Tibial artery (tissue), 4 donors: ENCODE measurements around the gene CCDC40.

Source experiments
- DNase-seq, 2 donors: peaks; one replicate each; pipeline ENCODE4 v3.0.0-alpha.2; 2019
- H3K27ac ChIP-seq, 2 donors: fragments of 200-600 bp; sonication (generic) in 1 of 2; 1 replicate in 1 of 2; 2 replicates in 1 of 2; pipeline ENCODE4 v1.5.1; 2018 to 2019; ENCODE audit warnings: mild to moderate bottlenecking in 1 of 2
- H3K27me3 ChIP-seq, 2 donors: fragments of 200-600 bp; sonication (generic) in 1 of 2; one replicate each; pipeline versions ENCODE4 v1.5.1 to v1.6.0; 2016 to 2019
- H3K36me3 ChIP-seq, 3 donors: fragments of 200-600 bp; sonication (generic) in 2 of 3; one replicate each; pipeline ENCODE4 v1.5.1; 2016 to 2019; ENCODE audit warnings: mild to moderate bottlenecking in 2 of 3
- H3K4me1 ChIP-seq, 4 donors: fragments of 200-600 bp; sonication (generic) in 2 of 4; 1 replicate in 3 of 4; 2 replicates in 1 of 4; pipeline ENCODE4 v1.5.1; 2016 to 2019
- H3K4me3 ChIP-seq, 2 donors: fragments of 200-600 bp; sonication (generic) in 1 of 2; 1 replicate in 1 of 2; 2 replicates in 1 of 2; pipeline ENCODE4 v1.5.1; 2018 to 2019; ENCODE audit warnings: mild to moderate bottlenecking in 2 of 2
- H3K9me3 ChIP-seq, 3 donors: fragments of 200-600 bp; sonication (generic) in 1 of 3; one replicate each; pipeline ENCODE4 v1.5.1; 2016 to 2019
- intact Hi-C: fragments of 100-400 bp; cut with DNase I; formaldehyde crosslinking; loops from one replicate; pipeline ENCODE4 v1.15.0; 2023; ENCODE audit warnings: low total_unique reads
- TF ChIP-seq, protein P1 (sequence below), 2 experiments: fragments of 200-600 bp in 1 of 2; fragments of 450-650 bp in 1 of 2; IDR thresholded peaks; one replicate each; pipeline ENCODE4 v1.5.1; 2017 to 2019; ENCODE audit warnings: antibody characterized with exemption in 2 of 2, mild to moderate bottlenecking in 1 of 2, moderate library complexity in 1 of 2

The CCDC40 gene

DNA sequence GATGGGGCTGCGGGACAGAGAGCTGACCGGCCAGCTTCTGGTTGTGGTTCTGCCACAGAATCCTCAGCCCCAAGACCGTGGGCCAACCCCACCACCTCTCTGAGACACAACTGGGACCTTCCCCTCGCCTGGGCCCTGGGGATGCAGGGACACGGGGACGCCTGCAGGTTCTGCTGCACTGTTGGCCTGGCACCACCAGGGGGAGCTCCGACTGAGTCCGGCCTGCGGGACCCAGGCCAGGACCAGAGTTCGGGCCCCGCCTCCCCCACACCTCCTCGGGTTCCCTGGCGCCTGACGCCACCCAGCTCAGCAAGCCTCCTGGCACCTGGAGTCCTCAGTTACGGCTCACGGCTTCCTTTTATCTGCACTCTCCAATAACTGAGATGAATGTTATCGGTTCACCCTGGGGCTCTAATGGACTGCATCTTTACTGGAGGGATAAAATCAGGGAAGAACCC lies 28.0 kb upstream of the CCDC40 start:
- Histone ChIP-seq H3K4me1 (peaks cover 0 to 17% (median 4%) of the 10 kb centered on the region in 4 donors), H3K9me3 (no peaks in the 10 kb centered on the region), H3K27ac (no peak overlapping the region), H3K27me3 (no peaks in the 10 kb centered on the region), H3K36me3 (peaks cover 8 to 57% (median 25%) of the 10 kb centered on the region in 3 donors), H3K4me3 (no peak overlapping the region)
- intact Hi-C loops, result no loop called here
- TF ChIP-seq, protein P1, sequence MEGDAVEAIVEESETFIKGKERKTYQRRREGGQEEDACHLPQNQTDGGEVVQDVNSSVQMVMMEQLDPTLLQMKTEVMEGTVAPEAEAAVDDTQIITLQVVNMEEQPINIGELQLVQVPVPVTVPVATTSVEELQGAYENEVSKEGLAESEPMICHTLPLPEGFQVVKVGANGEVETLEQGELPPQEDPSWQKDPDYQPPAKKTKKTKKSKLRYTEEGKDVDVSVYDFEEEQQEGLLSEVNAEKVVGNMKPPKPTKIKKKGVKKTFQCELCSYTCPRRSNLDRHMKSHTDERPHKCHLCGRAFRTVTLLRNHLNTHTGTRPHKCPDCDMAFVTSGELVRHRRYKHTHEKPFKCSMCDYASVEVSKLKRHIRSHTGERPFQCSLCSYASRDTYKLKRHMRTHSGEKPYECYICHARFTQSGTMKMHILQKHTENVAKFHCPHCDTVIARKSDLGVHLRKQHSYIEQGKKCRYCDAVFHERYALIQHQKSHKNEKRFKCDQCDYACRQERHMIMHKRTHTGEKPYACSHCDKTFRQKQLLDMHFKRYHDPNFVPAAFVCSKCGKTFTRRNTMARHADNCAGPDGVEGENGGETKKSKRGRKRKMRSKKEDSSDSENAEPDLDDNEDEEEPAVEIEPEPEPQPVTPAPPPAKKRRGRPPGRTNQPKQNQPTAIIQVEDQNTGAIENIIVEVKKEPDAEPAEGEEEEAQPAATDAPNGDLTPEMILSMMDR (IDR thresholded peaks at IDR 0.05), result peak; percentile 93 to 94
- DNase-seq, result peak; percentile 72 to 88

- DNase-seq, result no peak
- H3K9me3 ChIP-seq, result no peaks in the 10 kb centered on the region
- H3K36me3 ChIP-seq, result peaks cover 8 to 59% (median 25%) of the 10 kb centered on the region in 3 donors
- intact Hi-C loops, result no loop called here
- no peak overlapping the region for H3K27ac ChIP-seq
- TF ChIP-seq, protein P1 (IDR thresholded peaks at IDR 0.05), result no peak
- no peak overlapping the region for H3K4me3 ChIP-seq
- H3K27me3 ChIP-seq, result no peaks in the 10 kb centered on the region
- peaks cover 0 to 17% (median 4%) of the 10 kb centered on the region in 4 donors for H3K4me1 ChIP-seq
Observed at GRCh38 chr17:80008848-80009247, 27.6 kb upstream of the CCDC40 start.

GRCh38 chr17:80009391-80010282 lies 26.8 kb upstream of the CCDC40 start:
- no peaks in the 10 kb centered on the region for H3K9me3 ChIP-seq
- no peak for DNase-seq
- H3K27ac ChIP-seq, result no peak overlapping the region
- TF ChIP-seq, protein P1 (IDR thresholded peaks at IDR 0.05), result no peak
- no peak overlapping the region for H3K4me3 ChIP-seq
- intact Hi-C loops, result no loop called here
- peaks cover 0 to 17% (median 4%) of the 10 kb centered on the region in 4 donors for H3K4me1 ChIP-seq
- no peaks in the 10 kb centered on the region for H3K27me3 ChIP-seq
- H3K36me3 ChIP-seq, result peaks cover 8 to 54% (median 25%) of the 10 kb centered on the region in 3 donors

GRCh38 chr17:80010283-80010858 lies 26.1 kb upstream of the CCDC40 start:
- intact Hi-C loops, result no loop called here
- H3K36me3 ChIP-seq, result peaks cover 8 to 54% (median 25%) of the 10 kb centered on the region in 3 donors
- no peaks in the 10 kb centered on the region for H3K9me3 ChIP-seq
- H3K27me3 ChIP-seq, result no peaks in the 10 kb centered on the region
- no peak overlapping the region for H3K27ac ChIP-seq
- H3K4me1 ChIP-seq, result peaks cover 0 to 16% (median 4%) of the 10 kb centered on the region in 4 donors
- DNase-seq, result no peak
- no peak overlapping the region for H3K4me3 ChIP-seq
- TF ChIP-seq, protein P1 (IDR thresholded peaks at IDR 0.05), result no peak

GRCh38 chr17:80011989-80012555 lies 24.4 kb upstream of the CCDC40 start:
- Histone ChIP-seq H3K9me3 (no peaks in the 10 kb centered on the region), H3K4me3 (no peak overlapping the region), H3K27ac (no peak overlapping the region), H3K27me3 (no peaks in the 10 kb centered on the region), H3K4me1 (peaks cover 0 to 8% (median 2%) of the 10 kb centered on the region in 4 donors), H3K36me3 (peaks cover 8 to 54% (median 25%) of the 10 kb centered on the region in 3 donors)
- TF ChIP-seq, protein P1 (IDR thresholded peaks at IDR 0.05), result no peak
- no peak for DNase-seq
- intact Hi-C loops, result no loop called here
